Lung (tissue), 12 donors: ENCODE results near the gene MATN3. TPM values are rescaled to one million over a fixed set of nuclear protein-coding genes. Genes with fewer than 3 reads are reported as not detected.
A peak's percentile ranks its signal among the peaks of the same experiment; 100 is the strongest.

Experiments
- ATAC-seq: fragments of 200-7000 bp; cut with Tn5 transposase; one replicate; pipeline ENCODE4 v1.9.1; 2020; ENCODE audit warnings: moderate number of reproducible peaks; ENCODE audit not compliant: insufficient read depth, low FRiP score
- DNase-seq, 3 donors: peaks; one replicate each; pipeline ENCODE4 v3.0.0-alpha.2; 2013 to 2017
- H3K27ac ChIP-seq, 2 donors: one replicate each; pipeline ENCODE4 v1.5.1; 2013; ENCODE audit warnings: mild to moderate bottlenecking in 2 of 2, moderate library complexity in 2 of 2, control low read depth in 1 of 2, inconsistent platforms in 1 of 2, low read depth in 1 of 2, low read length in 1 of 2
- H3K27me3 ChIP-seq, 3 donors: one replicate each; pipeline ENCODE4 v1.5.1; 2013; ENCODE audit warnings: low read length in 2 of 3; ENCODE audit not compliant: control insufficient read depth in 3 of 3, insufficient read depth in 3 of 3
- H3K36me3 ChIP-seq, 4 donors: one replicate each; pipeline ENCODE4 v1.5.1; 2013; ENCODE audit warnings: low read length in 4 of 4, mild to moderate bottlenecking in 1 of 4, moderate library complexity in 1 of 4; ENCODE audit not compliant: control insufficient read depth in 4 of 4, insufficient read depth in 4 of 4
- H3K4me1 ChIP-seq, 5 donors: one replicate each; pipeline ENCODE4 v1.5.1; 2013; ENCODE audit warnings: low read length in 5 of 5, mild to moderate bottlenecking in 2 of 5, moderate library complexity in 1 of 5; ENCODE audit not compliant: control insufficient read depth in 5 of 5, insufficient read depth in 5 of 5
- H3K4me3 ChIP-seq: one replicate; pipeline ENCODE4 v1.5.1; 2013; ENCODE audit warnings: mild to moderate bottlenecking, control low read depth, moderate library complexity
- H3K9ac ChIP-seq, 2 donors: one replicate each; pipeline ENCODE4 v1.5.1; 2013; ENCODE audit warnings: low read length in 2 of 2, control low read depth in 1 of 2; ENCODE audit not compliant: insufficient read depth in 1 of 2
- H3K9me3 ChIP-seq, 4 donors: one replicate each; pipeline ENCODE4 v1.5.1; 2013; ENCODE audit warnings: low read length in 3 of 4, mild to moderate bottlenecking in 1 of 4, moderate library complexity in 1 of 4; ENCODE audit not compliant: control insufficient read depth in 4 of 4, insufficient read depth in 3 of 4
- CTCF ChIP-seq: IDR thresholded peaks from 2 replicates; pipeline ENCODE4 v1.5.1; 2012; ENCODE audit warnings: mild to moderate bottlenecking; ENCODE audit errors: control extremely low read depth, extremely low read depth
- WGBS, 2 donors: extraction: QIAGEN DNeasy Blood & Tissue Kit; methylation state at CpG; one replicate each; pipeline ENCODE4 v1.1.7; 2013; 5-methylcytosine and 5-hydroxymethylcytosine counted together
- polyA plus RNA-seq, 2 donors: library from polyadenylated mRNA; stranded (reverse); fragments of 200-250 nt; gene quantifications; one replicate each; pipeline ENCODE4 v1.2.1, GENCODE V29; 2013
- total RNA-seq, 2 donors: library from RNA; depleted of rRNA in 1 of 2; stranded (reverse); fragments of >200 nt in 1 of 2; gene quantifications; one replicate each; pipeline ENCODE4 v1.2.1, GENCODE V29; 2014 to 2021
- donor health status: control.
- donor health status: control.
- donor health status: Bipolar disorder and iron deficiency.
- donor health status: healthy.
- donor health status: DM: yes; HTN: yes; CAD: no.

The MATN3 gene
- total and polyA plus RNA-seq, 4 donors, result 2.7 to 3.6 (median 3.0) TPM

GRCh38 chr2:19949071-19949470 lies 63.4 kb downstream of the MATN3 start:
- DNase-seq (peak; percentile 15 to 75 (median 74)), ATAC-seq (no peak)
- H3K27ac ChIP-seq, result no peak overlapping the region
- H3K4me3 ChIP-seq, result no peak overlapping the region
- no peak for TF ChIP-seq CTCF
- no peaks in the 10 kb centered on the region for H3K9me3 ChIP-seq
- peaks cover 0 to 6% (median 3%) of the 10 kb centered on the region in 5 donors for H3K4me1 ChIP-seq
- no peak overlapping the region for H3K9ac ChIP-seq
- no peaks in the 10 kb centered on the region for H3K27me3 ChIP-seq
- H3K36me3 ChIP-seq, result peaks cover 0 to 19% (median 3%) of the 10 kb centered on the region in 4 donors

GRCh38 chr2:19947184-19947940 lies 65.1 kb downstream of the MATN3 start:
- Histone ChIP-seq H3K27me3 (no peaks in the 10 kb centered on the region), H3K4me1 (peaks cover 0 to 8% (median 3%) of the 10 kb centered on the region in 5 donors), H3K9me3 (no peaks in the 10 kb centered on the region), H3K9ac (no peak overlapping the region), H3K27ac (no peak overlapping the region), H3K36me3 (peaks cover 0 to 13% (median 3%) of the 10 kb centered on the region in 4 donors), H3K4me3 (no peak overlapping the region)
- ATAC-seq (no peak), DNase-seq (peak in 2 of 3 donors; percentile 31 to 33)
- 91% methylated on average over 4 of the region's 4 CpGs for WGBS, 2 donors
- TF ChIP-seq CTCF, result no peak

- TF ChIP-seq CTCF, result no peak
- Histone ChIP-seq H3K4me3 (no peak overlapping the region), H3K27ac (no peak overlapping the region), H3K9me3 (no peaks in the 10 kb centered on the region), H3K27me3 (no peaks in the 10 kb centered on the region), H3K9ac (no peak overlapping the region), H3K4me1 (peaks cover 0 to 8% (median 1%) of the 10 kb centered on the region in 5 donors), H3K36me3 (peaks cover 0 to 6% (median 3%) of the 10 kb centered on the region in 4 donors)
- DNase-seq (peak in 1 of 3 donors; percentile 6), ATAC-seq (no peak)
- WGBS, 2 donors, result 71 to 80% methylated on average over 2 of the region's 2 CpGs
Observed at GRCh38 chr2:19944205-19944845, 68.1 kb downstream of the MATN3 start.
